GM15510 (cell line): ENCODE measurements around the gene CAT.

Source experiments
- POLR2A ChIP-seq: IDR thresholded peaks from 3 replicates; pipeline ENCODE4 v1.6.1; 2011; ENCODE audit warnings: borderline replicate concordance; ENCODE audit not compliant: insufficient read length; ENCODE audit errors: extremely low read depth

The CAT gene

GRCh38 chr11:34513682-34514449 lies 75.1 kb downstream of the CAT start, which contains the start of gene ELF5:
Gene ELF5 (minus strand): TSS chr11:34513794. CDS start chr11:34505749, 8,045 bp downstream.
- TF ChIP-seq POLR2A: no peak

GRCh38 chr11:34514597-34514996 lies 75.9 kb downstream of the CAT start:
- no peak for TF ChIP-seq POLR2A

- no peak for TF ChIP-seq POLR2A
These were observed 77.7 kb downstream of the CAT start for GRCh38 chr11:34516247-34517040.

- no peak for TF ChIP-seq POLR2A
These were observed 81.0 kb downstream of the CAT start for GRCh38 chr11:34519595-34520235.

GRCh38 chr11:34521265-34521664 lies 82.5 kb downstream of the CAT start:
- no peak for TF ChIP-seq POLR2A
